ENCODE results near the gene MGST2.

MGST2 gene

DNA sequence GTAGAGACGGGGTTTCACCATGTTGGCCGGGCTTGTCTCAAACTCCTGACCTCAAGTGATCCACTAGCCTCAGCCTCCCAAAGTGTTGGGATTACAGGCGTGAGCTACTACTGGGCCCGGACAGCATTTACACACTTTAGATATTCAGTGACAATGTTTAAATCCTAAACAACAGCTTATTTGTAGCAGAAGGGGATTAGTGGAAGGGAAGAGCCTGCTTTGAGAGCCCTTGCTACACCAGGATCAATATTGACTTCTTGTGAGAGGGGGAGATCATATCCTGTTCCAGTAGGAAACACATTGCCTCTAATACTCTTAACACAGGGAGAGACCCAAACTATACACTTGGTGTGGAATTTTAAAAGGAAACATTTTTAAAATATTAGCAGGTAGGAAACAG is 7.1 kb downstream of the MGST2 start:
- Histone ChIP-seq H4K20me1 (ENCODE audit: low read depth, low read length) (no peaks in the 10 kb centered on the region), H3K9me3 (ENCODE audit: insufficient read depth, low read length) (no peaks in the 10 kb centered on the region), H3K79me2 (ENCODE audit: insufficient read depth, low read length) (no peaks in the 10 kb centered on the region), H3K9me2 (replicated peaks; ENCODE audit: insufficient read depth, low read length) (no peaks in the 10 kb centered on the region), H3K27ac (ENCODE audit: low read depth, low read length) (no peak overlapping the region), H3F3A (ENCODE audit: insufficient read depth) (no peaks in the 10 kb centered on the region), H2AFZ (ENCODE audit: low read depth, low read length, severe bottlenecking) (no peak overlapping the region), H3K4me3 (ENCODE audit: insufficient read depth, low read length, poor library complexity, severe bottlenecking) (no peak overlapping the region), H3K4me2 (ENCODE audit: low read depth, low read length, poor library complexity, severe bottlenecking) (no peak overlapping the region), H3K27me3 (ENCODE audit: low read length) (no peaks in the 10 kb centered on the region), H3K36me3 (ENCODE audit: low read length) (no peaks in the 10 kb centered on the region), H3K9ac (ENCODE audit: low read length) (no peak overlapping the region)
- TF ChIP-seq EZH2phosphoT487 (conservative IDR thresholded peaks at IDR 0.05; ENCODE audit: low read length): no peak
- TF ChIP-seq, protein P1, sequence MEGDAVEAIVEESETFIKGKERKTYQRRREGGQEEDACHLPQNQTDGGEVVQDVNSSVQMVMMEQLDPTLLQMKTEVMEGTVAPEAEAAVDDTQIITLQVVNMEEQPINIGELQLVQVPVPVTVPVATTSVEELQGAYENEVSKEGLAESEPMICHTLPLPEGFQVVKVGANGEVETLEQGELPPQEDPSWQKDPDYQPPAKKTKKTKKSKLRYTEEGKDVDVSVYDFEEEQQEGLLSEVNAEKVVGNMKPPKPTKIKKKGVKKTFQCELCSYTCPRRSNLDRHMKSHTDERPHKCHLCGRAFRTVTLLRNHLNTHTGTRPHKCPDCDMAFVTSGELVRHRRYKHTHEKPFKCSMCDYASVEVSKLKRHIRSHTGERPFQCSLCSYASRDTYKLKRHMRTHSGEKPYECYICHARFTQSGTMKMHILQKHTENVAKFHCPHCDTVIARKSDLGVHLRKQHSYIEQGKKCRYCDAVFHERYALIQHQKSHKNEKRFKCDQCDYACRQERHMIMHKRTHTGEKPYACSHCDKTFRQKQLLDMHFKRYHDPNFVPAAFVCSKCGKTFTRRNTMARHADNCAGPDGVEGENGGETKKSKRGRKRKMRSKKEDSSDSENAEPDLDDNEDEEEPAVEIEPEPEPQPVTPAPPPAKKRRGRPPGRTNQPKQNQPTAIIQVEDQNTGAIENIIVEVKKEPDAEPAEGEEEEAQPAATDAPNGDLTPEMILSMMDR (IDR thresholded peaks at IDR 0.05; ENCODE audit: insufficient read depth, low read length, poor library complexity, severe bottlenecking): no peak

DNA sequence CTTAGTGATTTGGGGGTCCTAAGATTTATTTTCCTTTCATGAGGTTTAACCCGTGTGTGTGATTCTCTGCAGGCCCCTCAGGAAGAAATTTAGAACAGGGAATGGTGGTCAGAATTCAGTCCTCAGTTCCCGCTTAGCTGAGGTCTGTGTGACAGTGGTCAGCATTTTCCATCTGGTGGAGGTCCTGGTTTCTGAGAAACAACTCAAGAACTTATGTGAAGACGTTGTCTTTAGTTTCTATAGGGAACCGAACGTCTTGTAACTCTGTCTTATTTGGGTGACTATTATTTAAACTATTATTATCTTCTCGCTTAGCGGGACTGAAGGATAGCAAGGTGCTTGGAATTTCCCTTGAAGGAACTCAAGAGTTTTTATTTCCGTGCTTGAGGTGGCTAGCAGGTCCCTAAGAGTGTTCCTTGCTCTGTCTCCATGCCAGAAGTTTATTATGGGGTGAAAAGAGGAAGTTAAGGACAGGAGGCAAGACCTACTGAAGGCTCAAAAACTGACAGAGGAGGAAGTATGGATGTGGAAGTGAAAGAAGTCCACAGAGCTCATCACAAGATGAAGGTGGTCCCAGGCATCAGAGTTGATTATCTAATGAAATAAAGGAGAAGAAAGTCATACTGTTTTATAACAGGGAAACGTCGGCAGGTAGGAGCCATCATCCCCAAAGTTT is 9.4 kb downstream of the MGST2 start:
- Histone ChIP-seq H3K9me2 (replicated peaks; ENCODE audit: insufficient read depth, low read length) (no peaks in the 10 kb centered on the region), H3K9ac (ENCODE audit: low read length) (no peak overlapping the region), H3K4me3 (ENCODE audit: insufficient read depth, low read length, poor library complexity, severe bottlenecking) (no peak overlapping the region), H3F3A (ENCODE audit: insufficient read depth) (no peaks in the 10 kb centered on the region), H3K79me2 (ENCODE audit: insufficient read depth, low read length) (no peaks in the 10 kb centered on the region), H3K9me3 (ENCODE audit: insufficient read depth, low read length) (no peaks in the 10 kb centered on the region), H4K20me1 (ENCODE audit: low read depth, low read length) (no peaks in the 10 kb centered on the region), H3K36me3 (ENCODE audit: low read length) (no peaks in the 10 kb centered on the region), H3K27me3 (ENCODE audit: low read length) (no peaks in the 10 kb centered on the region), H3K27ac (ENCODE audit: low read depth, low read length) (no peak overlapping the region), H3K4me2 (ENCODE audit: low read depth, low read length, poor library complexity, severe bottlenecking) (no peak overlapping the region), H2AFZ (ENCODE audit: low read depth, low read length, severe bottlenecking) (no peak overlapping the region)
- TF ChIP-seq, protein P1 (IDR thresholded peaks at IDR 0.05; ENCODE audit: insufficient read depth, low read length, poor library complexity, severe bottlenecking): no peak
- no peak for TF ChIP-seq EZH2phosphoT487 (conservative IDR thresholded peaks at IDR 0.05; ENCODE audit: low read length)

DNA sequence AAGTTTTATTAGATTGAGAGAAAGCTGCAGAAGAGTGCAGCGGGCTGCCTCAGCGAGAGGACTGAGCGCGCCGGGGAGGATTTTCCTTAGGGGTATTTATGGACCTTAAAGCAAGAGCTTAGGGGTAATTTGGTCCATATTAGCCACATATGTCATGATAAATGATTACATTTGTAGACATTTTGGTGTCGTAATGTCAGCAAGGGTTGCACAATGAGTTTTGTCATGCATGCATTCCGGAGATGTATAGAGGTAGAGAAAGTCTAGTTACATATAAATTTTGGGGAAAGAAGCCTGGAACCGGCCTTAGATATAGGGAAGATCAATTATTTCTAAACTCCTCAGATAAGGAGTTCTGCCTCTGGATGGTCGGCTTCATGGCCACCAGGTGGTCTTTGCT is 10.0 kb downstream of the MGST2 start:
- Histone ChIP-seq H3K9me3 (ENCODE audit: insufficient read depth, low read length) (no peaks in the 10 kb centered on the region), H3F3A (ENCODE audit: insufficient read depth) (no peaks in the 10 kb centered on the region), H2AFZ (ENCODE audit: low read depth, low read length, severe bottlenecking) (no peak overlapping the region), H3K79me2 (ENCODE audit: insufficient read depth, low read length) (no peaks in the 10 kb centered on the region), H3K27me3 (ENCODE audit: low read length) (no peaks in the 10 kb centered on the region), H3K36me3 (ENCODE audit: low read length) (no peaks in the 10 kb centered on the region), H3K4me3 (ENCODE audit: insufficient read depth, low read length, poor library complexity, severe bottlenecking) (no peak overlapping the region), H4K20me1 (ENCODE audit: low read depth, low read length) (no peaks in the 10 kb centered on the region), H3K9ac (ENCODE audit: low read length) (no peak overlapping the region), H3K27ac (ENCODE audit: low read depth, low read length) (no peak overlapping the region), H3K9me2 (replicated peaks; ENCODE audit: insufficient read depth, low read length) (no peaks in the 10 kb centered on the region), H3K4me2 (ENCODE audit: low read depth, low read length, poor library complexity, severe bottlenecking) (no peak overlapping the region)
- no peak for TF ChIP-seq EZH2phosphoT487 (conservative IDR thresholded peaks at IDR 0.05; ENCODE audit: low read length)
- TF ChIP-seq, protein P1 (IDR thresholded peaks at IDR 0.05; ENCODE audit: insufficient read depth, low read length, poor library complexity, severe bottlenecking): no peak

Measured in SU-DHL-6 (cell line).